Measurements from ENCODE around the gene IFT122. TPM values are rescaled to one million over a fixed set of nuclear protein-coding genes. Genes with fewer than 3 reads are reported as not detected.
"Not testable (repeated sequence)": the region's sequence is repeated elsewhere in the genome, so short reads cannot be mapped to it uniquely, and the experiment has no call there.

IFT122 gene
- total and polyA plus RNA-seq, 2 donors (not counting 3 experiments of a cell fraction or from before 2014, with no cell fraction given): 38.4 to 41.7 TPM

- H4K20me1 ChIP-seq (replicated peaks; ENCODE audit: control insufficient read depth, extremely low read depth, insufficient read depth, low read length): no peaks in the 10 kb centered on the region
- H3K36me3 ChIP-seq (ENCODE audit: control insufficient read depth in 2 of 2, extremely low read depth in 1 of 2, insufficient read depth in 2 of 2, low read length in 2 of 2): no peaks in the 10 kb centered on the region
- dilution Hi-C loops (cut with MboI; ENCODE audit: extremely low pct_ligation_motif_present, low sequenced_read_pairs) (no loop called here), intact Hi-C loops (cut with micrococcal nuclease) (no loop called here)
- no peak overlapping the region for H3K4me3 ChIP-seq (replicated peaks in 1 of 3; ENCODE audit: insufficient read depth in 1 of 3, low read depth in 1 of 3, low read length in 3 of 3)
- DNase-seq (ENCODE audit: low read depth, low spot score) (peak; percentile 15), FAIRE-seq (no peak)
- BruUV-seq (replicated peaks): no TSS peak
- H3K9ac ChIP-seq (replicated peaks; ENCODE audit: extremely low read depth, insufficient read depth, low read length): no peak overlapping the region
- TF ChIP-seq EZH2 (IDR thresholded peaks at IDR 0.05; ENCODE audit: borderline replicate concordance, low read depth, low read length, severe bottlenecking) (no peak), POLR2A (IDR thresholded peaks at IDR 0.05; ENCODE audit: low read depth, low read length) (no peak), GATA2 (IDR thresholded peaks at IDR 0.05; ENCODE audit: insufficient read depth, insufficient read length, low read depth, low read length) (no peak), JUN (IDR thresholded peaks at IDR 0.05; ENCODE audit: borderline replicate concordance, insufficient read depth, insufficient read length, low read depth) (no peak), MAX (IDR thresholded peaks at IDR 0.05; ENCODE audit: insufficient read depth, insufficient read length) (no peak), FOS (IDR thresholded peaks at IDR 0.05; ENCODE audit: borderline replicate concordance, insufficient read depth, low read length) (no peak), MYC (IDR thresholded peaks at IDR 0.05; ENCODE audit: low read depth, low read length) (no peak)
- no peaks in the 10 kb centered on the region for H3K9me3 ChIP-seq (replicated peaks; ENCODE audit: control insufficient read depth, insufficient read depth, low read length)
- peaks cover 7% of the 10 kb centered on the region for H3K4me1 ChIP-seq (ENCODE audit: control insufficient read depth, extremely low read depth, insufficient read depth, low read length)
- CTCF ChIA-PET: interaction anchor here (0.9 to 2.2 kb wide), 3 partner anchors 11 to 29 kb away, joined by 3 to 6 read pairs (median 4); partner anchors contain the start of gene EFCAB12
- H3K4me2 ChIP-seq (ENCODE audit: insufficient read depth, low read length): no peak overlapping the region
- no peaks in the 10 kb centered on the region for H3K27me3 ChIP-seq (ENCODE audit: control insufficient read depth in 2 of 2, insufficient read depth in 2 of 2, low read length in 2 of 2)
- no peaks in the 10 kb centered on the region for H3K9me1 ChIP-seq (replicated peaks; ENCODE audit: control insufficient read depth, extremely low read depth, insufficient read depth, low read length)
- no peak overlapping the region for H2AFZ ChIP-seq (ENCODE audit: low read depth, low read length)
- POLR2A ChIA-PET: no interaction called here
- no peak overlapping the region for H3K27ac ChIP-seq (ENCODE audit: insufficient read depth, low read depth, low read length)
- no peaks in the 10 kb centered on the region for H3K79me2 ChIP-seq (ENCODE audit: control insufficient read depth, insufficient read depth, low read length)
Observed at GRCh38 chr3:129412542-129413198, 27.4 kb upstream of the IFT122 start.

GRCh38 chr3:129413238-129413637, 26.8 kb upstream of the IFT122 start:
- H3K9ac ChIP-seq (replicated peaks; ENCODE audit: extremely low read depth, insufficient read depth, low read length); H2AFZ ChIP-seq (ENCODE audit: low read depth, low read length); H3K27ac ChIP-seq (ENCODE audit: insufficient read depth, low read depth, low read length); H3K9me1 ChIP-seq (replicated peaks; ENCODE audit: control insufficient read depth, extremely low read depth, insufficient read depth, low read length); intact Hi-C loops (cut with micrococcal nuclease); H3K4me1 ChIP-seq (ENCODE audit: control insufficient read depth, extremely low read depth, insufficient read depth, low read length); H3K4me3 ChIP-seq (replicated peaks in 1 of 3; ENCODE audit: insufficient read depth in 1 of 3, low read depth in 1 of 3, low read length in 3 of 3); H3K4me2 ChIP-seq (ENCODE audit: insufficient read depth, low read length); H3K79me2 ChIP-seq (ENCODE audit: control insufficient read depth, insufficient read depth, low read length); DNase-seq (ENCODE audit: low read depth, low spot score); H3K9me3 ChIP-seq (replicated peaks; ENCODE audit: control insufficient read depth, insufficient read depth, low read length); H4K20me1 ChIP-seq (replicated peaks; ENCODE audit: control insufficient read depth, extremely low read depth, insufficient read depth, low read length); dilution Hi-C loops (cut with MboI; ENCODE audit: extremely low pct_ligation_motif_present, low sequenced_read_pairs); FAIRE-seq; H3K27me3 ChIP-seq (ENCODE audit: control insufficient read depth in 2 of 2, insufficient read depth in 2 of 2, low read length in 2 of 2); POLR2A ChIA-PET; H3K36me3 ChIP-seq (ENCODE audit: control insufficient read depth in 2 of 2, extremely low read depth in 1 of 2, insufficient read depth in 2 of 2, low read length in 2 of 2); BruUV-seq (replicated peaks): not testable (repeated sequence)
- CTCF ChIA-PET: interaction anchor here (0.9 to 2.2 kb wide), 7 partner anchors 9 to 30 kb away, joined by 3 to 6 read pairs (median 4); partner anchors contain the start of gene EFCAB12

All from endothelial cell of umbilical vein (primary cell).